ENCODE measurements around the gene LRP2BP.
"Not testable (repeated sequence)": the region's sequence is repeated elsewhere in the genome, so short reads cannot be mapped to it uniquely, and the experiment has no call there.

LRP2BP gene

GRCh38 chr4:185322803-185323202 is 72.9 kb downstream of the LRP2BP start:
- DNase-seq: no peak

- DNase-seq: no peak
Measured at GRCh38 chr4:185318679-185319078, 77.0 kb downstream of the LRP2BP start.

- no peak for DNase-seq
Measured at GRCh38 chr4:185317880-185318279, 77.8 kb downstream of the LRP2BP start.

GRCh38 chr4:185317462-185317861 is 78.3 kb downstream of the LRP2BP start:
- not testable (repeated sequence) for DNase-seq
